DND-41 (cell line): ENCODE data around the gene NEK10.

Source experiments
- CTCF ChIP-seq: IDR thresholded peaks from 2 replicates; pipeline ENCODE4 v1.5.1; 2012; ENCODE audit warnings: borderline replicate concordance, low read length, moderate library complexity, mild to moderate bottlenecking; ENCODE audit not compliant: poor library complexity, severe bottlenecking; ENCODE audit errors: extremely low read depth
- EZH2 ChIP-seq: IDR thresholded peaks from 3 replicates; pipeline ENCODE4 v1.6.1; 2012; ENCODE audit warnings: borderline replicate concordance, low read depth, mild to moderate bottlenecking, moderate library complexity, low read length, inconsistent platforms; ENCODE audit not compliant: severe bottlenecking

GRCh38 chr3:27275441-27275990 is 93.7 kb downstream of the NEK10 start:
- TF ChIP-seq EZH2 (no peak), CTCF (no peak)
